Activated CD4-positive, alpha-beta T cell treated with anti-CD3 and anti-CD28 coated beads, Interleukin-2, amount 10 ng/mL, durations not matched to agents 24 days and 14 days (primary cell): ENCODE measurements around the gene F11R. TPM values are rescaled to one million over a fixed set of nuclear protein-coding genes. Genes with fewer than 3 reads are reported as not detected.

ENCODE experiments used
- DNase-seq: peaks from one replicate; pipeline ENCODE4 v3.0.0; 2022
- H3K27ac Mint-ChIP-seq: one replicate; pipeline ENCODE4 v1.8.0; 2022; ENCODE audit warnings: mild to moderate bottlenecking, mixed read lengths
- H3K27me3 Mint-ChIP-seq: one replicate; pipeline ENCODE4 v1.8.0; 2022; ENCODE audit warnings: mixed read lengths
- H3K36me3 Mint-ChIP-seq: one replicate; pipeline ENCODE4 v1.8.0; 2022; ENCODE audit warnings: low read depth, mild to moderate bottlenecking, mixed read lengths
- H3K4me1 Mint-ChIP-seq: one replicate; pipeline ENCODE4 v1.8.0; 2021; ENCODE audit warnings: mixed read lengths
- H3K4me3 Mint-ChIP-seq: one replicate; pipeline ENCODE4 v1.8.0; 2022; ENCODE audit warnings: mild to moderate bottlenecking, moderate library complexity, mixed read lengths
- H3K9me3 Mint-ChIP-seq: one replicate; pipeline ENCODE4 v1.8.0; 2021; ENCODE audit warnings: mixed read lengths
- intact Hi-C: fragments of 100-400 bp; cut with micrococcal nuclease; formaldehyde crosslinking; loops from one replicate; pipeline ENCODE4 v1.15.1; 2023
- total RNA-seq: library from RNA; stranded (reverse); gene quantifications from 2 replicates; pipeline ENCODE4 v1.2.3, GENCODE V29; 2022

F11R gene
- total RNA-seq, 1 donor from 2014 or later, result 9.1 TPM

GRCh38 chr1:161048949-161049722 lies 28.2 kb upstream of the F11R start:
- Mint-ChIP-seq H3K27ac (peak overlapping the region; percentile 77), H3K27me3 (no peaks in the 10 kb centered on the region), H3K36me3 (peaks cover 57% of the 10 kb centered on the region), H3K4me1 (peaks cover 35% of the 10 kb centered on the region), H3K9me3 (no peaks in the 10 kb centered on the region), H3K4me3 (no peak overlapping the region)
- no peak for DNase-seq
- intact Hi-C loops, result loop anchor here (10.0 kb wide), 1 partner anchor 346 kb away; no protein-coding TSS in a partner anchor

DNA sequence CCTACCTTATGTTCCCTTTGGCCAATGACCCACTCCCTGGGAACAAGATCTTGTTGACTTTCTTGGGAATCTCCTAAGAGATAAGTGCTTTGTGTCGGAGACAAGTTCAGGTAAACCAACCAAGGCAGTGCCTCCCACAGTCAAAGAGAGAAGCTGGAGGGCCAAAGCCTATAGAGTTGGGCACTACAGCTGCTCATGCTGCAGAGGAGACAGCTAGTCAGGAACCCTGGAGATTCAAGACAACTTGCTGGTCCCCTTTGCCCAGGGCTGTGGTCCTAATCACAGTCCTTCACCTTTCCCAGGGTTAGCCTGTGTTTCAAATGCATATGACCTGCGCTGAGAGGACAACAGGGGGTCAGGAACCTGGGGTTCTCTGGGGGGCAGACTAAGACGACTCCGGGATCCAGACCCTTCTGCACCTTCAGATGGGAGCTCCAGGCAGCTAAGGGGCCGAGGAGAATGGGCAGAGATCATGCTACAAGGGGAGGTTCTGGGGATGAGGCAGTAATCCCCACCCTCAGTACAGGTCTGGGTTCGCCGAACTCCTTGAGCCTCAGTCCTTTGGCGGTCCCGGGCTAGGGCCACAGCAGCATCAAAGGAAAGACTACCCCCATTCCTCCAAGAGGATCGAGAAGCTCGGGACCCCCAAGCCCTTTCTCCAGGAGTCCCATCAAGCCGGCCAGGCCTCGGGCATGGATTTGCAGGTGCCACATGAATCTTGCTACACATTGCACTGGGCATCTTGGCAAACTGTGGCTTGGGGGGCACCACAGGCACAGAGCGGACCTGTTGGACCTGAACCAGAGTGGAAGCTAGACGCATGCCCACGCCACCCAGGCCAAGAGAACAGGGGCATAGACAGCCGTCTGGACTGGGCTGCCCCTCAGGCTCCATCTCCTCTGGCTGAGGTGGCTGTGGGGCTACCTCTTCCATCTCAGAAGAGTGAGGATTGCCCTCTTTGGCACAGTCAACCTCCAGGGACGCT lies 26.8 kb upstream of the F11R start:
- intact Hi-C loops, result loop anchor here (10.0 kb wide), 1 partner anchor 347 kb away; no protein-coding TSS in a partner anchor
- Mint-ChIP-seq H3K27me3 (no peaks in the 10 kb centered on the region), H3K4me1 (peaks cover 35% of the 10 kb centered on the region), H3K27ac (peak overlapping the region; percentile 97), H3K36me3 (peaks cover 48% of the 10 kb centered on the region), H3K4me3 (no peak overlapping the region), H3K9me3 (no peaks in the 10 kb centered on the region)
- peak; percentile 62 for DNase-seq

DNA sequence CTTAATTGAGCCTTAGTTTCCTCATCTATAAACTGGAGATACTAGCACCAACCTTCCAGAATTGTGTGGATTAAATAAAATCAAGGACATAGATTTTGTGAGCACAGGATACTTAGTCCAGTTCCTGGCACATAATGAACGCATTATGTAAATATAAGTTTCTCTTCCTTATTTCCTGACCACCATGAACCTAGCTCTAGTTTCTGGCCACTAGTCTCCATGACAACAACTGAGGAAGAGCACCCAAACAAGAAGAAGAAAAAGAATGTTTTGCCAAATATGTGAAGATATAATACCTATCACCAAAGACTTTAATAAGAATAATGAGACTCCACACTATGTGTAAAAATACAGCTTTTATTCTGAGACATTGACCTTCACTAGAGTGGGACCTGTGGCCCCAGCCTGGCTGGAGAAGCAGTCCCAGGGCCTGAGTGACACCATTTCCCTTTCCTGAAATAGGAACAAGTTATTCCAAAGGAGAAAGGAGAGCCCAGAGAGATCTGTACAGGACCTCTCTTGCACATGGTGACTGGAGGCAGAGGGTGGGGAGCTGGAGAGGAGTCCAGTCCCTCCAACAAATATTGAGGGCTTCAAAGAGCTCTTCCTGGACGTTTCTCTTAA lies 25.8 kb upstream of the F11R start:
- Mint-ChIP-seq H3K4me1 (peaks cover 38% of the 10 kb centered on the region), H3K27me3 (no peaks in the 10 kb centered on the region), H3K4me3 (peak overlapping the region; percentile 84), H3K9me3 (no peaks in the 10 kb centered on the region), H3K27ac (peak overlapping the region; percentile 97), H3K36me3 (peaks cover 46% of the 10 kb centered on the region)
- intact Hi-C loops, result loop anchor here (1.0 to 10.0 kb wide), 3 partner anchors 22 to 348 kb away; no protein-coding TSS in a partner anchor
- DNase-seq, result peak; percentile 63

DNA sequence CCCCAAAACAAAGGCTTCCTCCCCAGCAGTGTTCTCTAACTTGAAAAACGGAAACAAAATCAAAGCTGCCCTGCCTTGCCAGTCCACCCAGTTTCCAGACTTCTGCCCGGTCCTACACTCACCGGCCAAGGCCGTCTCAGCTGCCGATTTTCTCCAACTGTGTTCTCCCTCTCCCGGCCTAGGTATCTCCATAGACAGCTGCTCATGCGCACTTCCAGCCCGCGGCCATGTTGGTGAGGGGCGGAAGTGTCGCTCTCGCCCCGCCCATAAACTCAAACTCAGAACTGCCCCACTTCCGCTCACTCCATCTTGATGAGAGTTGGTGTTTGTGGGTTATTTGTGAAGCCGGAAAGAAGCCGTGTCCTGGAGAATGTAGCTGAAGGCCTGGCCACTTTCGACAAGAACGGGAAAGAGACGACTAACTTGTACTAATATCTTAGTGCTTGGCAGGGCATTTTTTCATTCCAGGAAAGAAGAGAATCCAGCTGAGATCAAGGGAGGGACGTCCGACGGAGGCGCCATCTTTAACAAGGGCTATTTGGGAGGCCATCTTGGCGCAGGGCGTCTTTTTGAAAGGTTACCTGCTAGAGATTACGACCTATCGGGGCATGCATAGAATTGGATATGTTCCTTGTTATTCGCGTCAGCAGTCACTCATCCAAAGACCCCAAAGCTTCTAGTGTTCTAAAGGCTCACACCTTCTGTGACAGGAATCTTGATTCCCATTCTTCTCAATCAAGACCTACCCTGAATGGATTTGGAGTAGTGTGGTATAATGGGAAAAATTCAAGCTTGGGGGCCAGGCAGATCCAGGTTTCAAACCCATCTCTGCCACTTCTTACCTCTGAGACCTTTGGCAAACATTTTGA lies 25.0 kb upstream of the F11R start, which contains the start of gene USF1:
Gene USF1, minus strand, starts transcription at position 242 of the 869 bp plus-strand sequence. CDS start 2,702 bp downstream, outside the sequence.
- peak; percentile 99 for DNase-seq
- no peaks in the 10 kb centered on the region for H3K9me3 Mint-ChIP-seq
- H3K27ac Mint-ChIP-seq, result peak within 1 kb of the TSS; percentile 97
- H3K4me1 Mint-ChIP-seq, result peaks cover 42% of the 10 kb centered on the region
- no peaks in the 10 kb centered on the region for H3K27me3 Mint-ChIP-seq
- H3K4me3 Mint-ChIP-seq, result peak within 1 kb of the TSS; percentile 84
- peaks cover 51% of the 10 kb centered on the region for H3K36me3 Mint-ChIP-seq
- intact Hi-C loops, result loop anchor here (1.0 to 10.0 kb wide), 6 partner anchors 22 to 349 kb away; partner anchors contain the start of gene NDUFS2

DNA sequence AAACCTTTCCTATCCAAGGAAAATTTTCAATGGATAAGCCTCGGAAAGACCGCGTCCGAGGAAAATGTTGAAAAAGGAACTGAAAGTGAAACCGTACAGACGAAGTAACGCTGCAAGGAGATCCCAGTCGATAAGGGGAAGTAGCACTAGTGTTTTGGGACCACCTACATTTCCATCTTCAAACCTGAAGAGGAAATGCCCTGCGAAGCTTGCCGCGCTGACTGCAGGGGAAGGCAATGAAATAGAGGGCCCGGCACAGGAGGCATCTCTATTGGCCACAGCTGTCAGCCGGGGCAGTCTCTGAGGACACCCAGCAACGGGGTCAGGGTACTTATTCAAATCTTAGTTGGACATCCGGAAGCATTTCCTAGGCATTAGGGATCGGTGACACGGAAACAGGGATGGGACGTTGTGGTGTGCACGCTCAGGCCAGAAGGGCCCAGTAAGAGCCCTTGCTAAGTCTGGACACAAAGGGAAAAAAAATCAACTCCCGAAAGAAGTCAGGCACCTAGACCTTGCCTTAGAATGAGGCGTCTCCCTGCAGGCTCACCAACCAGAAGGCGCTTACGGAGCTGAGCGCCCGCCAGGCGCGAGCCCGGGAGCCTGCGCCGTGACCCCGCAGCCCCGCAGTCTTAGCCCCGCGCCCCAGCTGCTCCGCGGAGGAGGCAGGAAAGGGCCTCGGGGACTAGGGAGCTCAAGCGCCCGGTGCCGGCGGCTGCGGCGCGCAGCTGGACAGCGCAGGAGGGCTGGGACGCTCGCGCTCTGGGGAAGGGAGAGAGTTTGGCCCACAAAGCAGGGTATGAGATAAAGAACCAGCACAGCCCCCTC lies 24.2 kb upstream of the F11R start:
- peak; percentile 92 for DNase-seq
- peaks cover 56% of the 10 kb centered on the region for H3K36me3 Mint-ChIP-seq
- peak overlapping the region; percentile 84 for H3K4me3 Mint-ChIP-seq
- intact Hi-C loops, result loop anchor here (1.0 to 10.0 kb wide), 4 partner anchors 47 to 350 kb away; partner anchors contain the start of gene NDUFS2
- no peaks in the 10 kb centered on the region for H3K27me3 Mint-ChIP-seq
- H3K9me3 Mint-ChIP-seq, result no peaks in the 10 kb centered on the region
- peaks cover 40% of the 10 kb centered on the region for H3K4me1 Mint-ChIP-seq
- peak overlapping the region; percentile 97 for H3K27ac Mint-ChIP-seq

- H3K4me1 Mint-ChIP-seq, result peaks cover 43% of the 10 kb centered on the region
These were observed 23.6 kb upstream of the F11R start for GRCh38 chr1:161044535-161044907.

GRCh38 chr1:161039546-161039945 lies 18.6 kb upstream of the F11R start:
- peaks cover 36% of the 10 kb centered on the region for H3K4me1 Mint-ChIP-seq
- no peaks in the 10 kb centered on the region for H3K27me3 Mint-ChIP-seq
- no peak for DNase-seq
- no peaks in the 10 kb centered on the region for H3K9me3 Mint-ChIP-seq
- H3K36me3 Mint-ChIP-seq, result peaks cover 40% of the 10 kb centered on the region
- H3K4me3 Mint-ChIP-seq, result peak overlapping the region; percentile 97
- intact Hi-C loops, result loop anchor here (2.0 kb wide), 1 partner anchor 19 kb away; the partner anchor contains the start of gene F11R
- peak overlapping the region; percentile 85 for H3K27ac Mint-ChIP-seq

More at GRCh38 chr1:161044535-161044907, 23.6 kb upstream of the F11R start:
- no peaks in the 10 kb centered on the region for H3K9me3 Mint-ChIP-seq
- intact Hi-C loops, result loop anchor here (2.0 to 10.0 kb wide), 2 partner anchors 48 to 350 kb away; no protein-coding TSS in a partner anchor
- H3K4me3 Mint-ChIP-seq, result peak overlapping the region; percentile 84
- H3K27ac Mint-ChIP-seq, result peak overlapping the region; percentile 97
- H3K36me3 Mint-ChIP-seq, result peaks cover 57% of the 10 kb centered on the region
- no peak for DNase-seq
- no peaks in the 10 kb centered on the region for H3K27me3 Mint-ChIP-seq

- no peak for DNase-seq
- H3K4me1 Mint-ChIP-seq, result peaks cover 32% of the 10 kb centered on the region
- no peaks in the 10 kb centered on the region for H3K9me3 Mint-ChIP-seq
- intact Hi-C loops, result loop anchor here (2.0 kb wide), 1 partner anchor 18 kb away; the partner anchor contains the start of gene F11R
- H3K27me3 Mint-ChIP-seq, result no peaks in the 10 kb centered on the region
- peaks cover 40% of the 10 kb centered on the region for H3K36me3 Mint-ChIP-seq
- peak overlapping the region; percentile 93 for H3K27ac Mint-ChIP-seq
- H3K4me3 Mint-ChIP-seq, result peak overlapping the region; percentile 97
These were observed 18.2 kb upstream of the F11R start for GRCh38 chr1:161039154-161039545.

GRCh38 chr1:161038523-161039153 lies 17.7 kb upstream of the F11R start, which contains the start of gene TSTD1:
TSTD1 (minus strand) TSS chr1:161038964; CDS start chr1:161038889, 75 bp downstream.
- Mint-ChIP-seq H3K4me1 (peaks cover 32% of the 10 kb centered on the region), H3K27me3 (no peaks in the 10 kb centered on the region), H3K36me3 (peaks cover 40% of the 10 kb centered on the region), H3K4me3 (peak within 1 kb of the TSS; percentile 97), H3K27ac (peak within 1 kb of the TSS; percentile 93), H3K9me3 (no peaks in the 10 kb centered on the region)
- intact Hi-C loops, result loop anchor here (2.0 kb wide), 1 partner anchor 18 kb away; the partner anchor contains the start of gene F11R
- peak; percentile 96 for DNase-seq

- DNase-seq, result no peak
- peak overlapping the region; percentile 93 for H3K27ac Mint-ChIP-seq
- no peaks in the 10 kb centered on the region for H3K9me3 Mint-ChIP-seq
- peaks cover 41% of the 10 kb centered on the region for H3K36me3 Mint-ChIP-seq
- intact Hi-C loops, result loop anchor here (2.0 kb wide), 1 partner anchor 17 kb away; the partner anchor contains the start of gene F11R
- peak overlapping the region; percentile 97 for H3K4me3 Mint-ChIP-seq
- peaks cover 31% of the 10 kb centered on the region for H3K4me1 Mint-ChIP-seq
- no peaks in the 10 kb centered on the region for H3K27me3 Mint-ChIP-seq
These were observed 16.9 kb upstream of the F11R start for GRCh38 chr1:161037661-161038522.
